AG09309 (cell line): ENCODE data around the gene PAPPA2.

ENCODE experiments used
- DNase-seq: peaks from one replicate; pipeline ENCODE4 v3.0.0-alpha.2; 2010; ENCODE audit warnings: low read depth
- H3K4me3 ChIP-seq: 2 replicates; pipeline ENCODE4 v1.5.1; 2011; ENCODE audit warnings: mild to moderate bottlenecking, low read depth, low read length, moderate library complexity; ENCODE audit not compliant: control insufficient read depth
- TF ChIP-seq, protein P1 (sequence below): IDR thresholded peaks from 2 replicates; pipeline ENCODE4 v1.5.1; 2011; ENCODE audit warnings: mild to moderate bottlenecking, low read depth, low read length, inconsistent platforms; ENCODE audit not compliant: insufficient read depth, control insufficient read depth; ENCODE audit errors: missing control alignments

Gene PAPPA2

DNA sequence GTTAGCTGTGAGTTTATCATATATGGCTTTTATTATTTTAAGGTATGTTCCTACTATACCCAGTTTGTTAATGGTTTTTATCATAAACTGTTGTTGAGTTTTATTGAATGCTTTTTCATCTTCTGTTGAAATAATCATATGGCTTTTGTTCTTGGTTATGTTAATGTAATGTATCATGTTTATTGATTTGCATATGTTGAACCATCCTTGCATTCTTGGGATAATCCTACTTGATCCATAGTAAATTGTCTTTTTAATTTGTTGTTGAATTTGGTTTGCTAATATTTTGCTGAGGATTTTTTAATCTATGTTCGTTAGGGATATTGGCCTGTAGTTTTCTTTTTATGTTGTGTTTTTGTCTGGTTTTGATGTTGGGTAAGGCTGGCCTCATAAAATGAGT lies 185.6 kb downstream of the PAPPA2 start:
- TF ChIP-seq, protein P1, sequence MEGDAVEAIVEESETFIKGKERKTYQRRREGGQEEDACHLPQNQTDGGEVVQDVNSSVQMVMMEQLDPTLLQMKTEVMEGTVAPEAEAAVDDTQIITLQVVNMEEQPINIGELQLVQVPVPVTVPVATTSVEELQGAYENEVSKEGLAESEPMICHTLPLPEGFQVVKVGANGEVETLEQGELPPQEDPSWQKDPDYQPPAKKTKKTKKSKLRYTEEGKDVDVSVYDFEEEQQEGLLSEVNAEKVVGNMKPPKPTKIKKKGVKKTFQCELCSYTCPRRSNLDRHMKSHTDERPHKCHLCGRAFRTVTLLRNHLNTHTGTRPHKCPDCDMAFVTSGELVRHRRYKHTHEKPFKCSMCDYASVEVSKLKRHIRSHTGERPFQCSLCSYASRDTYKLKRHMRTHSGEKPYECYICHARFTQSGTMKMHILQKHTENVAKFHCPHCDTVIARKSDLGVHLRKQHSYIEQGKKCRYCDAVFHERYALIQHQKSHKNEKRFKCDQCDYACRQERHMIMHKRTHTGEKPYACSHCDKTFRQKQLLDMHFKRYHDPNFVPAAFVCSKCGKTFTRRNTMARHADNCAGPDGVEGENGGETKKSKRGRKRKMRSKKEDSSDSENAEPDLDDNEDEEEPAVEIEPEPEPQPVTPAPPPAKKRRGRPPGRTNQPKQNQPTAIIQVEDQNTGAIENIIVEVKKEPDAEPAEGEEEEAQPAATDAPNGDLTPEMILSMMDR, result no peak
- H3K4me3 ChIP-seq, result no peak overlapping the region
- no peak for DNase-seq

DNA sequence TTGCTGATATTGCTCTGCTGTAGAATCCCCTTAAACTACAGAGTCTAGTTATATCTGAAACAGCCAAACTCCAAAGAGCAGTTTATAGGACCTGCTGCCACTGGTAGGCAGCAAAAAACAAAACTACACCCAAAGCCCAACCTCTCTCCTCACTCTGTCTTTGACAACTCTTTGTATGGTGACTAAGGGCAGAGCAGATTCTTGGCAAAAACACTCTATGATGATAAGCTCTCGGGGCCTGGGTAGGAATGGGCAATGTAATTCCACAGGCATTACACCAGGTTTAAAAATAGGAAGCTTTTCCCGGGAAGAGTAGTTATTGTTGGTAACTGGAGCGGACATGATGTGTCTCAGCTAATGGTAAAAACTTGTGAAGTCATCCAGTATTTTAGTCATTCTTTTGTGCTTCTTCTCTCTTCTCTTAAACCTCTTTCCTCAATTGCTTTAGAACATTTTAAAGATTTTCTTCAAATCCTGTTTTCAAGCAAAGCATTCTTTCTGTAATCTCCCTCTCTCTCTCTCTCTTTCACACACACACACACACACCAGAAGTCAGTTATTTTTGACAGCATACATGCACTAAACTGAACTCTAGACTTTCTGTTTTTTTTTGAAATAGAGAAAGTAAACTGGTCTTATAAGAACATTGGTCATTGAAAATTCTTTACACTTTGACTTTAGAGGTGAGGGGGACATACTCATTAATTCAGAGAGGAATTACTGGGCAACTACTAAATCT lies 193.5 kb downstream of the PAPPA2 start:
- peak; percentile 90 for DNase-seq
- no peak overlapping the region for H3K4me3 ChIP-seq
- TF ChIP-seq, protein P1, result peak; percentile 26

DNA sequence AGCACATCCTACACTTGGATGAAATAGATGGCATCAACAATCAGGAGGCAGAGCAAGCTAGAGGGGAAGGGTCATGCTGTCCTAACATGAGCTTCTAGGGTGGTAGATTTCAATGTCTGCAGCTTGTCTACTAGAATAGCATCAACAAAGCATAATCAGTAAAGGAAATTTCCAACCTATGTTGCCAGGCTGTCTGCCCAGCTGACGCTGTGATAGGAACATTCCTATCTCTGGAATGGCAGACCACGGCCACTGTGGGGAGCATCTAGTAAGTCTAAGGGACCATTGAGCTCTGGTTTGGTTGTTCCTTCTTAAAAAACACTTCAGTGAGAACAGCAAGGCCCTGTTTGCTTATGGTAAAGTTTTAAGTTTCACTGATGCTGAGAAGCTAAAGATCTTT lies 206.8 kb downstream of the PAPPA2 start:
- H3K4me3 ChIP-seq, result no peak overlapping the region
- no peak for DNase-seq
- TF ChIP-seq, protein P1, result no peak

DNA sequence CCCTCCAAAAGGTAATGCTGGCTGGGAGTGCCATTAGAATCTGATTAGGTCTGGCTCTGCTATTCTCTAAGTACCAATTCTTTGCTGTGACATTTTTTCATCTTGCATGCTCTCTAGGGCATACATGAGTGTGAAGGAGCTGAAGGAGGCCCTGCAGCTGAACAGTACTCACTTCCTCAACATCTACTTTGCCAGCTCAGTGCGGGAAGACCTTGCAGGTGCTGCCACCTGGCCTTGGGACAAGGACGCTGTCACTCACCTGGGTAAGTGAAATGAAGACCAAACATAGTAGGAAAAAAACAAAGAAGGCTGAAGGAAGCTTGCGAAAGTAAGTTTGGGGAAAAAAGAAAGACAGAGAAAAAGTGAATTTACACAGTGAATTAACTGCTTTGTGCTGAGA lies 207.9 kb downstream of the PAPPA2 start:
- TF ChIP-seq, protein P1, result no peak
- DNase-seq, result no peak
- H3K4me3 ChIP-seq, result no peak overlapping the region

DNA sequence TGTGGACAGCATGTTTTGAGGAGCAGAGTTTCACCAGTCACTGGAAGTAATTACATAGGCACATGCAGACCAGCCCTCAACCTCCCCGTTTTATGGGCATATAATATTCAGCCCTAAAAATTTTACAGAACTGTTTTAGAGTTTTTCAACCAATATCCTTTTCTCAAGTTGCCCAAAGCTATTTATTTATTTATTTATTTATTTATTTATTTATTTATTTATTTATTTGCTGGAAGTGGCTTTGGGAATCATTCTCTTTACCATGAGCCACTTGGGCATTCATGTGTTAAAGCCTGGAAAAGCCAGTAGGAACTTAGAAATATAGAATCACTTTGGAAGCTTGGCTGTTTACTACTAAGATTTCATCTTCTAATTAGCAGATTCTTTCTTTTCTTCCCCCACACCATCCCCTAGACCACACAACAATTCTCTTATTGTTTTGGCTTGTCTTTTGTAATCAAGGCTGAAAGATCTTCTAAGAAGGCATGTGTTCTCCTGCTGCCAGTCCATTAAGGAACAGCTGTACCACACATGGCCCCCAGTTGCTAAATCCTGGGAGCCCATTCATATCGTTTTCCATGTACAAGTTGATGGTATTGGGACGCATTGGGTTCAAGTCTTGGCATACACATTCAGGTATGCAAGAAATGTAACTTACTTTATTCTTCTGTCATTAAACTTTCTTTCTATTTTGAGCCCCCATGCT lies 220.0 kb downstream of the PAPPA2 start:
- no peak for DNase-seq
- H3K4me3 ChIP-seq, result no peak overlapping the region
- TF ChIP-seq, protein P1, result no peak

DNA sequence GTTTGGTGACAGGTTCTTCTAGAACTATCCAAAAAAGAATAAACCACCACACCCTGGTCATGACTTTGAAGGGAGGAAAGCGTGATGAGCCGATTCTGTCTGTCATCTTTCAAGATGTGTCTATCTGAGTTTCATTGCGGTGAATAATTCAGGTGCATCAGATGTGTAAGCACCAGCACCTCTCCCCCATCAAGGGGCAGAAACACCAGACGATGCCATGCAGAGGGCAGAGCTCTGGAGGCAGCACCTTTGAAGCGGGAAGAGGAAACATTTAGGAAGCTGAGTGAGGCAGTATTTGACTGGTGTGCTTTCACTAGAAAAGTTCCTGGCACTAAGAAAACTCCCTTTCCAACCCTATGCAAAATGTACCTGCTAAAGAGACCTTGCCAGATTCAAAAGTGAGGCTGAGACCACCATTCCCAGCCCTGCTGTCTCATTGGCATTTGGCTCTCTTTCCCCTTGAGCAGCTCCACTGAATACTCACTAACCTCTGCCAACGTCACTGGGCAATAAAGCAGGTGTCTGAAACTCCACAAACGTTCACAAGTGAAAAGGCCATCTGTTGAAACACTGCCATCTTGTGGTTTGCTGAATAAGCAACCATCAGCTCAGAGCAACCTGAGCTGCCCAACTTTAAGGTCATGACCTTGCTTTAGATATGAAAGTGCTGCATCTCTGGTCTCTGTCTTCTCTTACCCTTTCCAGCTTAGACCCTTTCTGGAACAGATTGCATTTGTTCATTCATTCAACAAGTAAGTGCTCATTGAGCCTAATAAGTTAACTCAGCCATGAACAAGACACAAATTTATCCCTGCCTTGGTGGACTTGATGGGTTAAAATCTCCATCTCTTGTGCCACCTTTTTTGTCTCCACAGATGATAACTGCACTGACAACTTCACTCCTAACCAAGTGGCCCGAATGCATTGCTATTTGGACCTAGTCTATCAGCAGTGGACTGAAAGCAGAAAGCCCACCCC lies 228.6 kb downstream of the PAPPA2 start:
- DNase-seq, result peak; percentile 31
- TF ChIP-seq, protein P1, result peak; percentile 80
- H3K4me3 ChIP-seq, result no peak overlapping the region
